GM12864 (cell line): ENCODE results near the gene ADAMTS19.

ENCODE experiments used
- DNase-seq: peaks from one replicate; pipeline ENCODE4 v3.0.0-alpha.2; 2011; ENCODE audit warnings: low read depth
- H3K4me3 ChIP-seq: 2 replicates; pipeline ENCODE4 v1.5.1; 2011; ENCODE audit warnings: mild to moderate bottlenecking, low read depth, low read length, control low read depth
- TF ChIP-seq, protein P1 (sequence below): IDR thresholded peaks from 2 replicates; pipeline ENCODE4 v1.5.1; 2011; ENCODE audit warnings: low read depth, mild to moderate bottlenecking, moderate library complexity, low read length, control low read depth, inconsistent platforms; ENCODE audit errors: missing control alignments

Gene ADAMTS19

DNA sequence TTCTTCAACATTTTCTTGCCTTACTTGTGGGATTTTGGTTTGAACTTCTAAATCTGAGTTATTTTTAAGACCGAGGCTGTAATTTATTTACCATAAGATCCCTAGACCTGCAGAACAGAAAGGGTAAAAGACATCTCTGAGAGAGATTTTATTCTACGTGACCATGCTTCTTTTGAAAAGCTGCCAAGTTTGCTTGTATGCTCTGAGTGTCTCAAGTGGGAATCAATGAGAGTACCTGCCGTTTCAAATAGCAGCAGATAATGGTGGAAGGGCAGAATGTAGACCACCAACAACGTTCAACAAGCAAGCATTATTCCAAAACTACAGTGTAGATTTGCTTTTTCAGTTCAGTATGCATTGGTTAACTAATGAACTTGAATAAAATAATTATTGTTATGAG is 179.2 kb downstream of the ADAMTS19 start:
- H3K4me3 ChIP-seq: no peak overlapping the region
- TF ChIP-seq, protein P1, sequence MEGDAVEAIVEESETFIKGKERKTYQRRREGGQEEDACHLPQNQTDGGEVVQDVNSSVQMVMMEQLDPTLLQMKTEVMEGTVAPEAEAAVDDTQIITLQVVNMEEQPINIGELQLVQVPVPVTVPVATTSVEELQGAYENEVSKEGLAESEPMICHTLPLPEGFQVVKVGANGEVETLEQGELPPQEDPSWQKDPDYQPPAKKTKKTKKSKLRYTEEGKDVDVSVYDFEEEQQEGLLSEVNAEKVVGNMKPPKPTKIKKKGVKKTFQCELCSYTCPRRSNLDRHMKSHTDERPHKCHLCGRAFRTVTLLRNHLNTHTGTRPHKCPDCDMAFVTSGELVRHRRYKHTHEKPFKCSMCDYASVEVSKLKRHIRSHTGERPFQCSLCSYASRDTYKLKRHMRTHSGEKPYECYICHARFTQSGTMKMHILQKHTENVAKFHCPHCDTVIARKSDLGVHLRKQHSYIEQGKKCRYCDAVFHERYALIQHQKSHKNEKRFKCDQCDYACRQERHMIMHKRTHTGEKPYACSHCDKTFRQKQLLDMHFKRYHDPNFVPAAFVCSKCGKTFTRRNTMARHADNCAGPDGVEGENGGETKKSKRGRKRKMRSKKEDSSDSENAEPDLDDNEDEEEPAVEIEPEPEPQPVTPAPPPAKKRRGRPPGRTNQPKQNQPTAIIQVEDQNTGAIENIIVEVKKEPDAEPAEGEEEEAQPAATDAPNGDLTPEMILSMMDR: no peak
- DNase-seq: no peak

DNA sequence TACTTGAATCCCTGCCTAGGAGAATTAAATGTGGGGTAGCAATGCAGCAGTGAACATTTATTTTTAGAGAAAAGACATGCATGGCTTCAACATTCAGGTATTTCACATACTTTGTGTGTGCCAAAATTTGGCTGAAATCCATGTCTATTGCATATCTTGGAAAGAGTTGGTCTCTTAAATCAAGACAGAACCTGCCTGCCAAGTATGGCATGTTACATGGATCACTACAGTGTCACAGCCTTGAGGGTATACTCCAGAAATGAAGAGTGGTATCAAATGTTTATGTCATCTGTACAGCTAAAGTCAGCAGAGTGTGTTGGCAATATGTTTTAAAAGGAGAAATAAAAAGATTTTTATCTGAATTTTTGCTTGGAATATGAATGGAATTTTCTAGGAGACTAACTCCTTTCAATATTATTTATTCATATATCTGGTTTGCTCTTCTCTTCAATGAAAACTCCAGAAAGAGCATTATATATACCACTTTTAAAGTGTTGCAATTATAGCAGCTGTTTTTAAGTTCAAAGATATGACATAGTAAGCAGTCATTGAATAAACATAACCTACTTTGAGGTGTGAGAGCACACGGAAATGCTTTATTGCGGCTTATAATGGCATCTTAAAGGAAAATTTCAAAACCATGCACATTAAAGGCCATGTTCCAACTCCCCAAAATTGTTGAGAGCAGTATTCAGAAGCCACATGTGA is 192.4 kb downstream of the ADAMTS19 start:
- no peak overlapping the region for H3K4me3 ChIP-seq
- no peak for DNase-seq
- TF ChIP-seq, protein P1: no peak

GRCh38 chr5:129653057-129653375 is 192.9 kb downstream of the ADAMTS19 start:
- TF ChIP-seq, protein P1: no peak
- no peak overlapping the region for H3K4me3 ChIP-seq
- no peak for DNase-seq

GRCh38 chr5:129653442-129653841 is 193.3 kb downstream of the ADAMTS19 start:
- no peak overlapping the region for H3K4me3 ChIP-seq
- DNase-seq: no peak
- TF ChIP-seq, protein P1: no peak

DNA sequence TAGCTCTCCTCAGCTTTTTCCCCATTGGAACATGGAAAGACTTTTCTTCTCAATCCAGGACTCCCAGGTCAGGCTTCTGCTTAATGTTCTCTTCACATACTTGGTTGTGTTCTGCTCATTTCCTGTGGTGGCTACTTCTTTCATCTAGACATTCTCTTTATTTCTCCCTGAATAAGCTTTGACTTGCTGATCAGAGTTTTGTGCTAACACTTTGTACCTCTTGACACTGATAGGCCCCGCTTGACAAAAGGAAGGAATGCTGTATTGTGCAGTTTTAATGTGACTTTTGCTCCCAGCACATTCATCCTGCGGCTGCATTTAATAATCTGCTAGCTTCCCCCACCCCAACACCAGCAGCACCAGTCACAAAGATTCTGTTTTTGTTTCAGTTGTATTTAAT is 196.9 kb downstream of the ADAMTS19 start:
- DNase-seq: no peak
- no peak overlapping the region for H3K4me3 ChIP-seq
- TF ChIP-seq, protein P1: no peak

DNA sequence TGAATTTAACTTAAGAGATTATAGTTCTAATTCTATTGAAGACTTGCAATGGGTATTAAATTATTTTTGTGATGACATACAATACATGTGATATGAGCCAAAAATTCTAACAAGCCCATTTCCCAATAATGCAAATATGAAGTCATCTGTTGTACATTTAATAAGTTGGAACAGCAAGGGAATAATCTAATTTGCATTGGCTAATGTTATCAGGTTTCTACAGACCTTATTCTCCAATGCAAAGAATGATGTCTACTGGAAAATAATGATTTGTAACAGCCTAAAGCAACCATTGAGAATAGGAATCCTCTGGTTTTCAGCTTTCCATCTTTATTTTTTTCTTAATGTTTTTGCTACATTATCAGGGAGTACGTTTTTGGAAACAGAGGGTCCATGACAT is 198.7 kb downstream of the ADAMTS19 start:
- H3K4me3 ChIP-seq: no peak overlapping the region
- TF ChIP-seq, protein P1: no peak
- no peak for DNase-seq

DNA sequence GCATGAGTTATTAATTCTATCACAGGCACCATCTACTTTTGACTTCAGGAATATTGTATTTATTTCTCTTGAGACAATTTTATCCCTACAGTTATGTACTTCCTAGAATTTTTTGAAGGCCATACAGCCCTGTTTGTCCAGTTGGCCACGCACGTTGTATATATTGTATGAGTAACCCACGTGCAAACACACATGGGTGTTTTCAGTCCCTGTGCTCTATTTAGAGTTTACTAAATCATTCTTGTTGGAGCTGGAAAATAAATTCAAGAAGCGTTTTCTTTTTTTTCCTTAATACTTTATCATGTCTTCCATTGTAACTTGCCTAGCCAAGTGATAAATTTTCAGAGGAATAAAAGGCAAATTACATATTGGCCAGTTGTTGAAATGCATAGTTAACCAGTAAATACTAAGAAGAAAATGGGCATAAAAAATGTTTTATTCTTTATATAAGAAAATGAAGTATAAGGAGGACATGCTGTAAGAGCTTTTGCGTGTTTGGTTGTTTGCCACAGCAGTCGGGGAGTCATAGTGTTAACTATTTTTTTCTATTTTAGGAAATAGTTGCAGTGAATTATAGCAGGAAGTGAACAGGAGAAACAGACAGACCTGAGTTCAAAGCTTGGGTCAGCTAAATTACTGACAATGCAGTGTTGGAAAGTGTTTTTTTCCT is 201.4 kb downstream of the ADAMTS19 start:
- TF ChIP-seq, protein P1: no peak
- no peak overlapping the region for H3K4me3 ChIP-seq
- no peak for DNase-seq
